ENCODE measurements around the gene NIPSNAP3A. TPM values are rescaled to one million over a fixed set of nuclear protein-coding genes. Genes with fewer than 3 reads are reported as not detected.

The NIPSNAP3A gene
- total and polyA plus RNA-seq, 2 donors (not counting 3 experiments of a cell fraction or from before 2014, with no cell fraction given), result 27.2 TPM

DNA sequence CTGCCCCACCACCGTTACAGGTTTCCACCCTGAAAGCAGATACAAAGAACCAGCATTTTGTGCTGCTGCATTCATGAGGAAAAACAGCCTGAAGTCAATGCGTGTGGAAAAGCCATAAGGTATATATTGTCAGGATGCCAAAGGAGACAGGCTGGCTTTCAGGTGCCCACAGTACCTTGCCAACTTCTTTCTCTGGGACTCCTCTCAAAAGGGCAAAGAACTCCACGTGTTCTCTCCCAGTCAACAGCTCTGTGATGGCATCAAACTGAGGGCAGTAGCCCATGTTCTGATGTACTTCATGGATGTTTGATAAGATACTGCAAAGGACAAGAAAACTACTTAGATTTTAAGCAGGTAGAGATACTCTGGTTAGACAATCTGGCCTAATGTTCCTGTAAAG, 40.8 kb downstream of the NIPSNAP3A start:
- CTCF ChIA-PET, result no interaction called here
- no peak overlapping the region for H3K27ac ChIP-seq (ENCODE audit: insufficient read depth, low read depth, low read length)
- H3K79me2 ChIP-seq (ENCODE audit: control insufficient read depth, insufficient read depth, low read length), result no peaks in the 10 kb centered on the region
- H2AFZ ChIP-seq (ENCODE audit: low read depth, low read length), result no peak overlapping the region
- no TSS peak for BruUV-seq (replicated peaks)
- H3K9me1 ChIP-seq (replicated peaks; ENCODE audit: control insufficient read depth, extremely low read depth, insufficient read depth, low read length), result no peaks in the 10 kb centered on the region
- FAIRE-seq (no peak), DNase-seq (ENCODE audit: low read depth, low spot score) (no peak)
- H3K27me3 ChIP-seq (ENCODE audit: control insufficient read depth in 2 of 2, insufficient read depth in 2 of 2, low read length in 2 of 2), result no peaks in the 10 kb centered on the region
- no peaks in the 10 kb centered on the region for H3K36me3 ChIP-seq (ENCODE audit: control insufficient read depth in 2 of 2, extremely low read depth in 1 of 2, insufficient read depth in 2 of 2, low read length in 2 of 2)
- H3K9me3 ChIP-seq (replicated peaks; ENCODE audit: control insufficient read depth, insufficient read depth, low read length), result no peaks in the 10 kb centered on the region
- TF ChIP-seq, protein P1, sequence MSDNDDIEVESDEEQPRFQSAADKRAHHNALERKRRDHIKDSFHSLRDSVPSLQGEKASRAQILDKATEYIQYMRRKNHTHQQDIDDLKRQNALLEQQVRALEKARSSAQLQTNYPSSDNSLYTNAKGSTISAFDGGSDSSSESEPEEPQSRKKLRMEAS (IDR thresholded peaks at IDR 0.05; ENCODE audit: insufficient read depth, insufficient read length), result no peak
- TF ChIP-seq POLR2A (IDR thresholded peaks at IDR 0.05; ENCODE audit: low read depth, low read length) (no peak), EZH2 (IDR thresholded peaks at IDR 0.05; ENCODE audit: borderline replicate concordance, low read depth, low read length, severe bottlenecking) (no peak), MYC (IDR thresholded peaks at IDR 0.05; ENCODE audit: low read depth, low read length) (no peak), FOS (IDR thresholded peaks at IDR 0.05; ENCODE audit: borderline replicate concordance, insufficient read depth, low read length) (no peak), POLR2AphosphoS5 (IDR thresholded peaks at IDR 0.05; ENCODE audit: insufficient read depth, low read depth, low read length) (no peak), JUN (IDR thresholded peaks at IDR 0.05; ENCODE audit: borderline replicate concordance, insufficient read depth, insufficient read length, low read depth) (no peak), GATA2 (IDR thresholded peaks at IDR 0.05; ENCODE audit: insufficient read depth, insufficient read length, low read depth, low read length) (no peak)
- TF ChIP-seq, protein P2, sequence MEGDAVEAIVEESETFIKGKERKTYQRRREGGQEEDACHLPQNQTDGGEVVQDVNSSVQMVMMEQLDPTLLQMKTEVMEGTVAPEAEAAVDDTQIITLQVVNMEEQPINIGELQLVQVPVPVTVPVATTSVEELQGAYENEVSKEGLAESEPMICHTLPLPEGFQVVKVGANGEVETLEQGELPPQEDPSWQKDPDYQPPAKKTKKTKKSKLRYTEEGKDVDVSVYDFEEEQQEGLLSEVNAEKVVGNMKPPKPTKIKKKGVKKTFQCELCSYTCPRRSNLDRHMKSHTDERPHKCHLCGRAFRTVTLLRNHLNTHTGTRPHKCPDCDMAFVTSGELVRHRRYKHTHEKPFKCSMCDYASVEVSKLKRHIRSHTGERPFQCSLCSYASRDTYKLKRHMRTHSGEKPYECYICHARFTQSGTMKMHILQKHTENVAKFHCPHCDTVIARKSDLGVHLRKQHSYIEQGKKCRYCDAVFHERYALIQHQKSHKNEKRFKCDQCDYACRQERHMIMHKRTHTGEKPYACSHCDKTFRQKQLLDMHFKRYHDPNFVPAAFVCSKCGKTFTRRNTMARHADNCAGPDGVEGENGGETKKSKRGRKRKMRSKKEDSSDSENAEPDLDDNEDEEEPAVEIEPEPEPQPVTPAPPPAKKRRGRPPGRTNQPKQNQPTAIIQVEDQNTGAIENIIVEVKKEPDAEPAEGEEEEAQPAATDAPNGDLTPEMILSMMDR (IDR thresholded peaks at IDR 0.05; ENCODE audit: extremely low read depth in 1 of 2, insufficient read depth in 1 of 2, low read depth in 1 of 2, low read length in 2 of 2), result no peak
- POLR2A ChIA-PET, result interaction anchor here (0.6 kb wide), 1 partner anchor 629 kb away, joined by 3 read pairs; no protein-coding TSS in a partner anchor
- no peak overlapping the region for H3K4me2 ChIP-seq (ENCODE audit: insufficient read depth, low read length)
- H4K20me1 ChIP-seq (replicated peaks; ENCODE audit: control insufficient read depth, extremely low read depth, insufficient read depth, low read length), result no peaks in the 10 kb centered on the region
- dilution Hi-C loops (cut with MboI; ENCODE audit: extremely low pct_ligation_motif_present, low sequenced_read_pairs) (no loop called here), intact Hi-C loops (cut with micrococcal nuclease) (no loop called here)
- H3K4me1 ChIP-seq (ENCODE audit: control insufficient read depth, extremely low read depth, insufficient read depth, low read length), result no peaks in the 10 kb centered on the region
- H3K4me3 ChIP-seq (replicated peaks in 1 of 3; ENCODE audit: insufficient read depth in 1 of 3, low read depth in 1 of 3, low read length in 3 of 3), result no peak overlapping the region
- H3K9ac ChIP-seq (replicated peaks; ENCODE audit: extremely low read depth, insufficient read depth, low read length), result no peak overlapping the region
